ENCODE results near the gene TWF2.

TWF2 gene

GRCh38 chr3:52256622-52257021 is 17.7 kb upstream of the TWF2 start:
- DNase-seq = no peak

DNA sequence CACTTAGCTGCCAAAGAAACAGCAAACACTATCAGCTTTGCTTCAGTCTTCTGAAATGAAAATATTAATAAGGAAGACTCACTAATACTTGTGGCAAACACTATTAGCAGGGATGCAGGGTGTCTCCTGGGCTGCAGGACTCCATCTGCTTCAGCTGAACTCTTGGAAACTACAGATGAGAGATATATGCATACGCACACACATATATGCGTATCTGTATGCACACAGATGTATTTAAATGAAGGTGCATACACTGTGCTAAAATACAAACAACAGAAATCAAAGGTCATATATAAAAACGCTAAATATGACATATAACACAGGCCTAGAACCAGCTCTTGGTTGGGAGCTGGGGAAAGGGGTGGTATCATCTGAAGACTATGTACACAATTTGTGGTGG is 17.2 kb upstream of the TWF2 start:
- DNase-seq = no peak

- DNase-seq = no peak
Observed at GRCh38 chr3:52254608-52255007, 15.7 kb upstream of the TWF2 start.

- DNase-seq = peak; percentile 88
Observed at GRCh38 chr3:52253314-52254304, 14.7 kb upstream of the TWF2 start.

DNA sequence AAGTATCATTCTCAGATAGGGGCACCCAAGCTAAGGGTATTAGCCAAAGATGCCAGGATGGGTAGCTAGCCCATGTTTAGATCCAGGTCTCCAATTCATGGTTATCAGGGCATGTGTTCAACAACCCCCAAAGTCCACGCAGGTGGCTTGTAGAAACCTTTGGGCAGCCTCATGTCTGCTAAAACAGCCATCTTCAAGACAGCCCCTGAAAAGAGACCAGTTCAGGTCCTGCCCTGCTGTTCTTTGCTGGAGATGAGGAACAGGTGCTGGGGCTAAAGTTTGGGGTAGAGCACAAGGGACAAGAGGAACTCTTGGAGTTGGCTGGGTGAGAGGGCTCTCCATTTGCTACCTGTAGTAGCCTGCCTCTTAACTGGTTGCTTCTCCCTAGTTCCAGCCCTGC is 11.2 kb upstream of the TWF2 start:
- DNase-seq = no peak

DNA sequence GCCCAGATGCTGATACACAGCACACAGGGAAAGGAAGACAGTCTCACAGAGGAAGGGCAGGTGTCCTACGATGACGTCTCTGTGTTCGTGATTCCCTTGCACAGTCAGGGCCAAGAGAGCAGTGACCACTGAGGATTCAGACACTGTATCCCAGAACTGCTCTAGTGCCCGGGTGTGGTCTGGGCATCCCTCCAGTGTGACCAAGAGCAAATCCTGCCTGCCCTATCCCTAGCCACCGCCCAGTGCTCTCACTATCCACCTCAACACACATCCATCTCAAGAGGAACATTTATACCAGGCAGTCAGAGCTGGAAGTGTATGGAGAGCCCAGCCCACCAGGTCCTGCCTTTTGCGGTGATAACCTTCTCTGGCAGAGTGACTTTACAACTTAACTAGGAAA is 10.7 kb upstream of the TWF2 start:
- no peak for DNase-seq

GRCh38 chr3:52248816-52249547 is 10.0 kb upstream of the TWF2 start:
- DNase-seq = no peak

DNA sequence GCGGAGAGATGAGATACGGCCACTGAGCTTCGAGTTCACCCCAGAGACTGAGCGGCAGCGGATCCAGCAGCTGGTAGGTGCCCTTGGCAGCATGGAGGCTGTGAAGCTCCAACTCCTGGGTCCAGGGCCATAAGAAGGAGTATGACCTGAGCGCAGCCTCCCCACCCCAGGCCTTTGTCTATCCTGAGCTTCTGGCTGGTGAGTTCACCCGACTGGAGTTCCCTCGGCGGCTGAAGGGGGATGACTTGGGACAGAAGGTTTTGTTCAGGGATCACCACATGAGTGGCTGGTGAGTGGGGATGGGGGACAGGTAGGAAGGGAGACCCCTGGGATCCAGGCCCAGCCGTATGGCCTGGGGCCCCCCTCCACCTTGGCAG is 9.2 kb upstream of the TWF2 start:
- DNase-seq = no peak

GRCh38 chr3:52247409-52248164 is 8.6 kb upstream of the TWF2 start:
- no peak for DNase-seq

- no peak for DNase-seq
Observed at GRCh38 chr3:52246728-52247408, 7.9 kb upstream of the TWF2 start.

GRCh38 chr3:52246264-52246620 is 7.3 kb upstream of the TWF2 start:
- DNase-seq = no peak

DNA sequence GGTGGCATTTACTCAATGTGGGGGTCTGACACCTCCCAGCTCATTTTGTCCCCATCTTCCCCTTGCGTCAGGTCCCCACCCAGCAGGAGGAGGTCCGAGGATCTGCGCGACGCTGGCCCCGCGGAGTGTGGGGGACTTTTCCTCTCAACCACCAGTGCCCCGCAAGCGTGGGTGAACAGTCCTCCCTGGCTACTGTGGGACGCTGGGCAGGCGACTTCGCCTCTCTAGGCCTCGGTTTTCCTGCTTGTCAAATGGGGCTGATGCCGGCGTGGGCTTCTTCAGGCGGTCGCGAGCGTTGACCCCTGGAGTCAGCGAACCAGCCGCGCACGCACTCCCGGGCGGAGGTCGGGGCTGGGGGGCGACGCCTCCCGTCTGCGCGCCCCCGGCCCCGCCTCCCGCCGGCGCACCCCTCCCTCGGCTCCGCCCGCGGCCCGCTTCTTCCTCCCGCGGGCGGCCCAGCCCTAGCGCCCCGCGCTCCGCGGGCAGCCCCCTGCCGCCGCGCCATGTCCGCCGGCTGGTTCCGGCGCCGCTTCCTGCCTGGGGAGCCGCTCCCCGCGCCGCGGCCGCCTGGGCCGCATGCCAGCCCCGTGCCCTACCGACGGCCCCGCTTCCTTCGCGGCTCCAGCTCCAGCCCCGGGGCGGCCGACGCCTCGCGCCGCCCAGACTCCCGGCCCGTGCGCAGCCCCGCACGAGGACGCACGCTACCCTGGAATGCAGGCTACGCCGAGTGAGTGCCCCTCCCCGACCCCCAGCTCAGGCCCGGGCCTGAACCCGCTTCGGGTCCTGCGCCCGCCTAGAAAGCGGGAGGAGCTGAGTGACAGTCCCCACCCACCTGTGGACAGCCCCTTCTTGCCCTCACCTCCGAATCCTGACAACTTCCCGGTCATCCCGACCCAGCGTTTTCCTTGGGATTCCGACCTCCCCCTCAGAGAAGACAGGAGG is 6.6 kb upstream of the TWF2 start, which contains the start of gene PPM1M:
PPM1M (plus strand) TSS at position 438 of the 942 bp plus-strand sequence; CDS start at position 504, 66 bp downstream.
- DNase-seq = peak; percentile 78

- DNase-seq = peak; percentile 39
Observed at GRCh38 chr3:52243791-52244628, 5.1 kb upstream of the TWF2 start.

- no peak for DNase-seq
Observed at GRCh38 chr3:52242039-52242438, 3.1 kb upstream of the TWF2 start.

- peak; percentile 38 for DNase-seq
Observed at GRCh38 chr3:52240886-52241370, 2.0 kb upstream of the TWF2 start.

DNA sequence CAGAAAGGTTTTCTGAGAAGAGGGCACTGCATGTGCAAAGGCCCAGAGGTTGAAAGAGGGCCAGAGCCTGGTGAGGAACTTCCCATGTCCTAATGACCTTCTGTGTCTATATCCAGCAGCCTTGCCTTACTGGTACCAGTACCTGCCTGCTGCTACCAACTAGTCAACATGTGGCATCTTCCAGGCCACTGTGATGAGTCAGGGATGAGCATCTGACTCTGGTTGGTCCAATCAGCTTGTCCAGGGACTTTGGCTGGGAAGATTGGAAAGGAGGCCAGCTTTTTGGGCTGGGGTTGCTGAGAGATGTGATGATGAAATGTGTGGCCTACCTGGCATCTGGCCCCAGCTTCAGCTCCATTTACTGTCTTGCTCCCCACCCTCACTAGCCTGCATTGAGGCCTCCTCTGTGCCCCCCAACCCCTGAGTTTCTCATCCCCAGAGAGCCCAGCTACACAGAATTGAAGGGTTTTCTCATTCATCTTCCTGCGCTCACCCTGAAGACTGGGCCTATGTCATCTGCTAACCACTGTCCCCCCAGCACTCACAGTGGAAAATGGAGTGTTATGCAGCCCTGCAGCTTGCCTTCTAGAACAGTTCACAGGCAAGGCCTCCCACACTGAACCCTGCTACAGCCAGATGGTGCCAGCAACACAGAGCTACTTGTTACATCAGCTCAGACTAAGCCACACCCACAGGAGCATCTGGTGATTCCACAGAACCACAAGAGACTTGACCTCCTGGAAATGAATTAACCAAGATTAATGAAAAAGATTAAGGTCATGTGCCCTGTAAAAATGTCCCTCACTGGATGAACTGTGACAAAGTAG is 1.3 kb upstream of the TWF2 start:
- peak; percentile 68 for DNase-seq

GRCh38 chr3:52238193-52238760 is 681 bp downstream of the TWF2 start:
- no peak for DNase-seq

GRCh38 chr3:52237657-52238172 is 1.2 kb downstream of the TWF2 start:
- no peak for DNase-seq
